GM12874 (cell line): ENCODE data around the gene RPP38.

Source experiments
- CTCF ChIP-seq: IDR thresholded peaks from 2 replicates; pipeline ENCODE4 v1.5.1; 2011; ENCODE audit warnings: low read depth, mild to moderate bottlenecking, control low read depth, low read length, moderate library complexity; ENCODE audit not compliant: insufficient read depth

RPP38 gene

DNA sequence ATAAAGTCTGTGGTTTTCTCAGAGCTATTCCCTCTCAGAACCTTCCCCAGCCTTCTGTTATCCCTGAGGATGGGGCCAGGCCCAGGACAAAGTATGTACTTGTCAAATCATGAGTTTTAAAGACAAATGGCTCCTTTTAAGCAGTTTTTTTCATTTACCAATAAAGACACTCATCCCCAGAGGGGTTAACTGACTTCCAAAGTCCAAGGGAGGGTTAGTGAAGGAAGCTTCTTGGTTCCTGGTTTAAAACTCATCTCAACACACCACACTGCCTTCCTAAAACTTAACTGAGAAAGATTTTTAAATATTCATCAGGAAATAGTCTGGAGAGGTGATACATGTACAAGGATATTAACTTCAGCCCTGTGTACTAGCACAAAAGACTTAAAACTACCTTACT lies 55.4 kb downstream of the RPP38 start:
- TF ChIP-seq CTCF = no peak
